ENCODE results near the gene DUS2. TPM values are rescaled to one million over a fixed set of nuclear protein-coding genes. Genes with fewer than 3 reads are reported as not detected.

DUS2 gene
- total and polyA plus RNA-seq, 9 of the 15 experiments (the other 6 are each of a cell fraction or from before 2014, with no cell fraction given): 5.8 to 22.5 (median 20.6) TPM

GRCh38 chr16:68046106-68046505 lies 23.0 kb downstream of the DUS2 start:
- Histone ChIP-seq H3K4me2 (ENCODE audit: insufficient read depth, low read length) (no peak overlapping the region), H3K27ac (ENCODE audit: extremely low read depth, low read depth, low read length) (no peak overlapping the region), H3K79me2 (ENCODE audit: control insufficient read depth, insufficient read depth, low read length) (no peaks in the 10 kb centered on the region), H3K9me3 (replicated peaks; ENCODE audit: control insufficient read depth, insufficient read depth, low read depth, low read length) (no peaks in the 10 kb centered on the region), H3K9me1 (ENCODE audit: control insufficient read depth, insufficient read depth, low read length) (no peaks in the 10 kb centered on the region), H3K9ac (ENCODE audit: insufficient read depth in 1 of 2, low read depth in 2 of 2, low read length in 2 of 2) (no peak overlapping the region), H2AFZ (ENCODE audit: low read depth, low read length) (no peak overlapping the region), H3K4me1 (replicated peaks in 1 of 2; ENCODE audit: control insufficient read depth in 2 of 2, insufficient read depth in 2 of 2, low read length in 2 of 2) (no peaks in the 10 kb centered on the region), H3K27me3 (ENCODE audit: control insufficient read depth in 2 of 2, insufficient read depth in 2 of 2, low read length in 2 of 2) (no peaks in the 10 kb centered on the region), H3K36me3 (ENCODE audit: control insufficient read depth, insufficient read depth, low read length) (peaks cover 37% of the 10 kb centered on the region; the same call in 2 of the 3 replicates), H4K20me1 (replicated peaks; ENCODE audit: control insufficient read depth, insufficient read depth, low read length) (no peaks in the 10 kb centered on the region), H3K4me3 (no peak overlapping the region)
- ATAC-seq (no peak), DNase-seq (ENCODE audit: extremely low read depth in 1 of 4, low spot score in 3 of 4) (no peak), FAIRE-seq (no peak)
- WGBS (ENCODE audit: insufficient coverage, low coverage, missing lambda C conversion rate): 86% methylated on average over 5 of the region's 7 CpGs
- POLR2A ChIA-PET: no interaction called here
- in situ Hi-C loops (cut with MboI) (loop anchor here (10.0 kb wide), 2 partner anchors 231 to 371 kb away; no protein-coding TSS in a partner anchor), intact Hi-C loops (cut with micrococcal nuclease) (loop anchor here (10.0 kb wide), 1 partner anchor 161 kb away; the partner anchor contains the start of gene NRN1L)
- no TSS peak for BruUV-seq (replicated peaks)
- CTCF ChIA-PET (ENCODE audit: low intra/inter-chr PET ratio): no interaction called here
- TF ChIP-seq MTF1 (CRISPR knock-in tag; IDR thresholded peaks at IDR 0.05; ENCODE audit: borderline replicate concordance) (no peak), KLF13 (tag; IDR thresholded peaks at IDR 0.05; ENCODE audit: borderline replicate concordance, low read depth) (no peak), ZNF586 (CRISPR knock-in tag; conservative IDR thresholded peaks at IDR 0.05) (no peak), LEF1 (IDR thresholded peaks at IDR 0.05) (no peak), FOXO4 (CRISPR knock-in tag; IDR thresholded peaks at IDR 0.05) (no peak), ZNF780A (CRISPR knock-in tag; IDR thresholded peaks at IDR 0.05) (no peak), TCF3 (CRISPR knock-in tag; IDR thresholded peaks at IDR 0.05) (no peak), MNT (conservative IDR thresholded peaks at IDR 0.05) (no peak), ZNF121 (CRISPR knock-in tag; conservative IDR thresholded peaks at IDR 0.05) (no peak), ZNF184 (CRISPR knock-in tag; IDR thresholded peaks at IDR 0.05) (no peak), MCM3 (IDR thresholded peaks at IDR 0.05) (no peak), KLF1 (tag; IDR thresholded peaks at IDR 0.05) (no peak), RERE (CRISPR knock-in tag; IDR thresholded peaks at IDR 0.05; ENCODE audit: borderline replicate concordance) (no peak), SMARCA5 (IDR thresholded peaks at IDR 0.05) (no peak)
- TF ChIP-seq, protein P1, sequence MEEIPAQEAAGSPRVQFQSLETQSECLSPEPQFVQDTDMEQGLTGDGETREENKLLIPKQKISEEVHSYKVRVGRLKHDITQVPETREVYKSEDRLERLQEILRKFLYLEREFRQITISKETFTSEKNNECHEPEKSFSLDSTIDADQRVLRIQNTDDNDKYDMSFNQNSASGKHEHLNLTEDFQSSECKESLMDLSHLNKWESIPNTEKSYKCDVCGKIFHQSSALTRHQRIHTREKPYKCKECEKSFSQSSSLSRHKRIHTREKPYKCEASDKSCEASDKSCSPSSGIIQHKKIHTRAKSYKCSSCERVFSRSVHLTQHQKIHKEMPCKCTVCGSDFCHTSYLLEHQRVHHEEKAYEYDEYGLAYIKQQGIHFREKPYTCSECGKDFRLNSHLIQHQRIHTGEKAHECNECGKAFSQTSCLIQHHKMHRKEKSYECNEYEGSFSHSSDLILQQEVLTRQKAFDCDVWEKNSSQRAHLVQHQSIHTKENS (CRISPR knock-in tag; IDR thresholded peaks at IDR 0.05): no peak
